Endothelial cell of umbilical vein (primary cell): ENCODE results near the gene LTBP2.

ENCODE experiments used
- EZH2 ChIP-seq: IDR thresholded peaks from 2 replicates; pipeline ENCODE4 v1.6.1; 2012; ENCODE audit warnings: borderline replicate concordance, low read depth, mild to moderate bottlenecking, moderate library complexity, low read length, inconsistent platforms; ENCODE audit not compliant: severe bottlenecking
- FOS ChIP-seq: IDR thresholded peaks from 2 replicates; pipeline ENCODE4 v1.6.1; 2011; ENCODE audit warnings: mild to moderate bottlenecking, low read length, moderate library complexity, borderline replicate concordance; ENCODE audit not compliant: insufficient read depth
- GATA2 ChIP-seq: IDR thresholded peaks from 2 replicates; pipeline ENCODE4 v1.7.0; 2011; ENCODE audit warnings: low read depth, mild to moderate bottlenecking, moderate library complexity, mixed read lengths, low read length; ENCODE audit not compliant: insufficient read length, insufficient read depth
- JUN ChIP-seq: IDR thresholded peaks from 2 replicates; pipeline ENCODE4 v1.6.1; 2011; ENCODE audit warnings: borderline replicate concordance, low read depth; ENCODE audit not compliant: insufficient read length, insufficient read depth
- POLR2A ChIP-seq: IDR thresholded peaks from 2 replicates; pipeline ENCODE4 v1.6.1; 2012; ENCODE audit warnings: low read depth, mild to moderate bottlenecking, control low read depth, low read length
- POLR2AphosphoS5 ChIP-seq: IDR thresholded peaks from 2 replicates; pipeline ENCODE4 v1.6.1; 2012; ENCODE audit warnings: low read depth, mild to moderate bottlenecking, control low read depth, low read length, moderate library complexity; ENCODE audit not compliant: insufficient read depth
- TF ChIP-seq, protein P1 (sequence below), 2 donors: IDR thresholded peaks; 1 replicate in 1 of 2; 2 replicates in 1 of 2; pipeline ENCODE4 v1.5.1; 2011; ENCODE audit warnings: low read length in 2 of 2, mild to moderate bottlenecking in 2 of 2, moderate library complexity in 2 of 2, control low read depth in 1 of 2, inconsistent platforms in 1 of 2, low read depth in 1 of 2; ENCODE audit not compliant: insufficient read depth in 1 of 2; ENCODE audit errors: extremely low read depth in 1 of 2
- TF ChIP-seq, protein P2 (sequence below): IDR thresholded peaks from 2 replicates; pipeline ENCODE4 v1.6.1; 2011; ENCODE audit not compliant: insufficient read depth, insufficient read length

DNA sequence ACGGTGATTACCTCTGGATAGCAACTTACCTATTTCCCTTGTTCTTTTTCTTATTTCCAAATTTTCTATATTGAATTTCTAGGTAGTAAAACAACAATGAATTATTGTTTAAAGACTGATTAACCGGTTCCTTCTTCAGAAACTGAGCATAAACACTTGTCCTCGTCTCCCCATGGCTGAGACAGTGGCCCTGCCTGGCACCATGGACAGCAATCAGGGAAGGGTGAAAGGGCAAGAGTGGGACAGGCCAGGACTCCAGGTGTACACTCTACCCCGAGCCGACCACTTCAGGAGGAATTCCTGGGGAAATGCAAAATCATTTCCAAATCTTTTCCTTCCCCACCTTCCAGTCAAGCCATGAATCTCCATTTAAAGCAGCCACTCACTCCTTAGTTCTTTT is 48.8 kb upstream of the LTBP2 start:
- TF ChIP-seq, protein P1, sequence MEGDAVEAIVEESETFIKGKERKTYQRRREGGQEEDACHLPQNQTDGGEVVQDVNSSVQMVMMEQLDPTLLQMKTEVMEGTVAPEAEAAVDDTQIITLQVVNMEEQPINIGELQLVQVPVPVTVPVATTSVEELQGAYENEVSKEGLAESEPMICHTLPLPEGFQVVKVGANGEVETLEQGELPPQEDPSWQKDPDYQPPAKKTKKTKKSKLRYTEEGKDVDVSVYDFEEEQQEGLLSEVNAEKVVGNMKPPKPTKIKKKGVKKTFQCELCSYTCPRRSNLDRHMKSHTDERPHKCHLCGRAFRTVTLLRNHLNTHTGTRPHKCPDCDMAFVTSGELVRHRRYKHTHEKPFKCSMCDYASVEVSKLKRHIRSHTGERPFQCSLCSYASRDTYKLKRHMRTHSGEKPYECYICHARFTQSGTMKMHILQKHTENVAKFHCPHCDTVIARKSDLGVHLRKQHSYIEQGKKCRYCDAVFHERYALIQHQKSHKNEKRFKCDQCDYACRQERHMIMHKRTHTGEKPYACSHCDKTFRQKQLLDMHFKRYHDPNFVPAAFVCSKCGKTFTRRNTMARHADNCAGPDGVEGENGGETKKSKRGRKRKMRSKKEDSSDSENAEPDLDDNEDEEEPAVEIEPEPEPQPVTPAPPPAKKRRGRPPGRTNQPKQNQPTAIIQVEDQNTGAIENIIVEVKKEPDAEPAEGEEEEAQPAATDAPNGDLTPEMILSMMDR (IDR thresholded peaks at IDR 0.05; ENCODE audit: extremely low read depth in 1 of 2, insufficient read depth in 1 of 2, low read depth in 1 of 2, low read length in 2 of 2) = no peak
- TF ChIP-seq POLR2AphosphoS5 (no peak), GATA2 (no peak), POLR2A (no peak), JUN (no peak), FOS (no peak), EZH2 (no peak)
- TF ChIP-seq, protein P2, sequence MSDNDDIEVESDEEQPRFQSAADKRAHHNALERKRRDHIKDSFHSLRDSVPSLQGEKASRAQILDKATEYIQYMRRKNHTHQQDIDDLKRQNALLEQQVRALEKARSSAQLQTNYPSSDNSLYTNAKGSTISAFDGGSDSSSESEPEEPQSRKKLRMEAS = no peak
